Measurements from ENCODE around the gene RIC8A. TPM values are rescaled to one million over a fixed set of nuclear protein-coding genes. Genes with fewer than 3 reads are reported as not detected.
A peak's percentile ranks its signal among the peaks of the same experiment; 100 is the strongest.

RIC8A gene
- total RNA-seq, 2 experiments from 2014 or later = 100 to 104 TPM

DNA sequence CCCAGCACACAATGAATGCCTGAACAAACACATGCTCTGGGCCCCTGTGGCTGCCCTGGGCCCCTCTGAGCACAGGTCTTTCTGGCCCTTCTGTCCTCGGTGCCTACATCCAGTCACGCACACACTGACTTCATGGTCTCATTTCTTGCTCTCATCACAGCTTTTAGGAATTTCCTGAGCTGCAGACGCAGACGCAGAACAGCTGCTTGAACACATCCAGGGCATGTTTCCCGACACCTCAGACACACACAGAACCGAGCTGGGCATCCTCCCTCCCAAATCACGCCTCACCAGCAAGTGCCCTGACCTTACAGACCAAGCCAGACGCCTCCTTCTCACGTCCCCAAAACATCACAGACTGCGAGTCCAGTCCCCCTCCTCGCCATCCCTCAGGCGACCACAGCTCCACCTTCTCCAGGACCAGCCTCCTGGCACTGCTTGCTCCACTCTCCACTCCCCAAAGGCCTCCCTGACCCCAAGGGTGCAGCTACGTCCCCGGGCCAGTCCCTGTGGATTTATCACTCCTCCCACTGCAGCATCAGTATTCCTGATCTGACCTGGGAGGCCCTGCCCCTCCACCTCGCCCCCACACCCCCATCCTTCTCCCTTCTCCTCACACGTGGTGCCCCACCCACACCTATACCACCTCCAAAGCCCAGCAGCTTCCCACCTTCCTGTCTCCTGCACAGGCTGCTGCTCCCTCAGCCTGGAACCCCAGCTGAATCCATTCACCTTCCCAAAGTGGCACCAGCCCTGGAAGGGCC lies 15.7 kb downstream of the RIC8A start:
- Mint-ChIP-seq H3K9me3 (no peaks in the 10 kb centered on the region), H3K27ac (no peak overlapping the region), H3K4me1 (ENCODE audit: low read depth) (peaks cover 7% of the 10 kb centered on the region), H3K36me3 (no peaks in the 10 kb centered on the region), H3K27me3 (no peaks in the 10 kb centered on the region), H3K4me3 (no peak overlapping the region)
- POLR2A ChIA-PET = no interaction called here
- DNase-seq = peak; percentile 4
- intact Hi-C loops (cut with micrococcal nuclease) = no loop called here
- CTCF ChIA-PET = no interaction called here

GRCh38 chr11:223884-224283 lies 16.4 kb downstream of the RIC8A start:
- H3K4me3 Mint-ChIP-seq = no peak overlapping the region
- ChIA-PET POLR2A (no interaction called here), CTCF (interaction anchor here (1.2 kb wide), 1 partner anchor 27 kb away, joined by 3 read pairs; no protein-coding TSS in a partner anchor)
- H3K36me3 Mint-ChIP-seq = no peaks in the 10 kb centered on the region
- no peaks in the 10 kb centered on the region for H3K9me3 Mint-ChIP-seq
- no peaks in the 10 kb centered on the region for H3K27me3 Mint-ChIP-seq
- intact Hi-C loops (cut with micrococcal nuclease) = no loop called here
- peak; percentile 2 for DNase-seq
- peaks cover 11% of the 10 kb centered on the region for H3K4me1 Mint-ChIP-seq (ENCODE audit: low read depth)
- H3K27ac Mint-ChIP-seq = no peak overlapping the region

DNA sequence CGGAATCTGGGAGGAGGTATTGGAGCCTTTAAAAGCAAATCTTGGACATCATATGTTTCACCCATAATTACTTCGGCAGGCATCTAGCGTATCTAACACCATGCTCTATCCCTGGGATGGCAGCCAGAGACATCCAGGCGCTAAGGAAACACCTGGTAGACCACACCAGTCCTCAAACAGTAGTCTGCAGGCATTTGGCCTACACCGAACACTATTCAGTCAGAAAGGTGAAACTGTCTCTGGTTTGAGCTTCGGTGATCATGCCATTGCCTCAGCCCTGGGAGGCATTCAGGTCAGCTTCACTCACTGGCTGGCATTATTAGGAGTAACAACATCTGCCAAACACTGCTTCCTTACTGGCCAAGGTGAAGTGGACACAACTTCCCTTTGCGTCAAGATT lies 16.9 kb downstream of the RIC8A start:
- no peaks in the 10 kb centered on the region for H3K27me3 Mint-ChIP-seq
- peaks cover 11% of the 10 kb centered on the region for H3K4me1 Mint-ChIP-seq (ENCODE audit: low read depth)
- ChIA-PET POLR2A (no interaction called here), CTCF (interaction anchor here (1.2 kb wide), 1 partner anchor 26 kb away, joined by 3 read pairs; no protein-coding TSS in a partner anchor)
- no peaks in the 10 kb centered on the region for H3K36me3 Mint-ChIP-seq
- no peaks in the 10 kb centered on the region for H3K9me3 Mint-ChIP-seq
- no peak for DNase-seq
- intact Hi-C loops (cut with micrococcal nuclease) = no loop called here
- H3K4me3 Mint-ChIP-seq = no peak overlapping the region
- no peak overlapping the region for H3K27ac Mint-ChIP-seq

DNA sequence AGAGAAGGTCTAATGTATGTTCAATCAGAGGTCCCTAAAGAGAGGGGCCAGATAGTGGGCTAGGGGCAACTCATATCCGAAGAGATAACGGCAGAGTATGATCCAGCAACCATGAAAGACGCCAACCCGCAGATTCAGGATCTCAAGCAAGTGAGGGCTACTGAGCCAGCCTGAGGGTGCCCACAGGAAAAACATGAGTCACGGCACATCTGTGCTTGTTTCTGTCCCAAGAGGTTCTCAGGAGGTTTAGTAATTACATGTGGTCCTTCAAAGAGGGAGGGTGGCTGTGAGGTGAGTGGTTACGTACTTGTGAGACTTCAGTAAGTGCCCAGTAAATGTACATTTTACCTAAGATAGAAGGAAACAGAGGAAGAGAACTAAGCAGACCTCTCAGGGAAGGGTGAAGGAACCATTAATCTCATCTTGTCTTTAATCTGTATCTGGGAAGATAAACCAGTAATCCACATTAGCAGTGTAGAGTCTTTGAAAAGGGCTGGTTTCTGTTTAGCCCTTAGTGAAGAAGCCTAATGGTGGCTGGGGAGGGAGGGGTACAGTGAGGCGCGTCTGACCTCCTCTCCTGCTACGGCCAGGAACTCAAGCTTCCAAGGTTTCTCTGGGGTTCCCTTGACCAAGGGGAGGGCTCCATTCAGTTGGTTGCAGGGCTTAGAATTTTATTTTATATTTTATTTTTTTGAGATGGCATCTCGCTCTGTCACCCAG lies 18.4 kb downstream of the RIC8A start:
- POLR2A ChIA-PET = no interaction called here

GRCh38 chr11:227824-228379 lies 20.4 kb downstream of the RIC8A start:
- ChIA-PET POLR2A (interaction anchor here (1.4 kb wide), 1 partner anchor 12 kb away, joined by 4 read pairs; no protein-coding TSS in a partner anchor), CTCF (no interaction called here)
- no peaks in the 10 kb centered on the region for H3K9me3 Mint-ChIP-seq
- no peaks in the 10 kb centered on the region for H3K27me3 Mint-ChIP-seq
- no peak for DNase-seq
- intact Hi-C loops (cut with micrococcal nuclease) = no loop called here
- H3K4me3 Mint-ChIP-seq = no peak overlapping the region
- H3K4me1 Mint-ChIP-seq (ENCODE audit: low read depth) = peaks cover 11% of the 10 kb centered on the region
- H3K36me3 Mint-ChIP-seq = peaks cover 3% of the 10 kb centered on the region
- no peak overlapping the region for H3K27ac Mint-ChIP-seq

More for the DNA sequence above, 18.4 kb downstream of the RIC8A start:
- Mint-ChIP-seq H3K27me3 (no peaks in the 10 kb centered on the region), H3K36me3 (peaks cover 3% of the 10 kb centered on the region), H3K4me1 (ENCODE audit: low read depth) (peaks cover 11% of the 10 kb centered on the region), H3K4me3 (no peak overlapping the region), H3K27ac (no peak overlapping the region), H3K9me3 (no peaks in the 10 kb centered on the region)
- peak; percentile 27 for DNase-seq
- CTCF ChIA-PET = no interaction called here
- intact Hi-C loops (cut with micrococcal nuclease) = no loop called here

DNA sequence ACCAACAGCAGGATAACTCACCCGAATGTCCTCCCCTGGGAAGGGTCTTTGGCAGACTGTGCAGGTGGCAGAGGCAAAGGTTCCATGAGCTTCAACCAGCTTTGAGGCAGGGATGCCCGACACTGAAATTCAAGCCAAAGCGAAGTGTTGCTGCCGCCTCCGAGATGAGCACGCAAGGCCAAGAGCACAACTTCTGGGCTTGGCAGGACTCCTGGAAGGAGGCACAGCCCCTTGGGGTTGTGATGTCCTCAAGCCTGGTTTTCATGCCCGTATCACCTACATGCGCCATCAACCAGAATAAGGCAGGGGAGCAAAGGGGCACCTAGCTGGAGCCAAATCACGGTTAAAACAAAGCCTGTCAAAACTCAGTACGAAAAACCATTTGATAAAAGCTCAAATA lies 22.9 kb downstream of the RIC8A start:
- H3K27me3 Mint-ChIP-seq = no peaks in the 10 kb centered on the region
- H3K9me3 Mint-ChIP-seq = no peaks in the 10 kb centered on the region
- peaks cover 3% of the 10 kb centered on the region for H3K36me3 Mint-ChIP-seq
- CTCF ChIA-PET = no interaction called here
- intact Hi-C loops (cut with micrococcal nuclease) = no loop called here
- H3K27ac Mint-ChIP-seq = no peak overlapping the region
- peaks cover 16% of the 10 kb centered on the region for H3K4me1 Mint-ChIP-seq (ENCODE audit: low read depth)
- POLR2A ChIA-PET = no interaction called here
- peak; percentile 2 for DNase-seq
- no peak overlapping the region for H3K4me3 Mint-ChIP-seq

GRCh38 chr11:232783-233565 lies 25.5 kb downstream of the RIC8A start:
- peaks cover 5% of the 10 kb centered on the region for H3K36me3 Mint-ChIP-seq
- no peaks in the 10 kb centered on the region for H3K27me3 Mint-ChIP-seq
- H3K9me3 Mint-ChIP-seq = no peaks in the 10 kb centered on the region
- DNase-seq = peak; percentile 4
- ChIA-PET POLR2A (no interaction called here), CTCF (no interaction called here)
- H3K27ac Mint-ChIP-seq = no peak overlapping the region
- peaks cover 17% of the 10 kb centered on the region for H3K4me1 Mint-ChIP-seq (ENCODE audit: low read depth)
- intact Hi-C loops (cut with micrococcal nuclease) = no loop called here
- no peak overlapping the region for H3K4me3 Mint-ChIP-seq

DNA sequence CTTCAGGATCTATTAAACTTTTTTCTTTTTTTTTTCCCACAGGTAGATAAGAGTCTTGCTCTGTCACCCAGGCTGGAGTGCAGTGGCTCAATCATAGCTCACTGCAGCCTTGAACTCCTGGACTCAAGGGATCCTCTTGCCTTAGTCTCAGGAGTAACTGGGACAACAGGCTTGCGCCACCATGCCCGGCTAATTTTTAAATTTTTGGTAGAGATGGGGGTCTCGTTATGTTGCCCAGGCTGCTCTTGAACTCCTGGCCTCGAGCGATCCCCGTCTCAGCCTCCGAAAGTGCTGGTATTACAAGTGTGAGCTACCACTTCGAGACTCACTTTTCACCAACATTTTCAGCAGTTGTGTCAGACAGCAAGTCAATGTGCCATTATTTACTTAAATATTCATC lies 27.7 kb downstream of the RIC8A start:
- peak; percentile 8 for DNase-seq
- Mint-ChIP-seq H3K27me3 (no peaks in the 10 kb centered on the region), H3K4me1 (ENCODE audit: low read depth) (peaks cover 35% of the 10 kb centered on the region), H3K4me3 (peak overlapping the region; percentile 84), H3K9me3 (no peaks in the 10 kb centered on the region), H3K36me3 (peaks cover 14% of the 10 kb centered on the region), H3K27ac (peak overlapping the region; percentile 92)
- CTCF ChIA-PET = interaction anchor here (0.8 to 4.1 kb wide), 2 partner anchors 15 to 32 kb away, joined by 3 to 30 read pairs; no protein-coding TSS in a partner anchor
- POLR2A ChIA-PET = no interaction called here
- intact Hi-C loops (cut with micrococcal nuclease) = loop anchor here (5.0 kb wide), 1 partner anchor 52 kb away; the partner anchor contains the start of gene PGGHG

- ChIA-PET POLR2A (no interaction called here), CTCF (interaction anchor here (4.1 kb wide), 1 partner anchor 15 kb away, joined by 30 read pairs; no protein-coding TSS in a partner anchor)
- Mint-ChIP-seq H3K4me3 (peak overlapping the region; percentile 84), H3K27me3 (no peaks in the 10 kb centered on the region), H3K27ac (peak overlapping the region; percentile 92), H3K36me3 (peaks cover 16% of the 10 kb centered on the region), H3K4me1 (ENCODE audit: low read depth) (peaks cover 38% of the 10 kb centered on the region), H3K9me3 (no peaks in the 10 kb centered on the region)
- intact Hi-C loops (cut with micrococcal nuclease) = loop anchor here (5.0 kb wide), 1 partner anchor 52 kb away; the partner anchor contains the start of gene PGGHG
- peak; percentile 84 for DNase-seq
These were observed 28.1 kb downstream of the RIC8A start for GRCh38 chr11:235609-235996.

DNA sequence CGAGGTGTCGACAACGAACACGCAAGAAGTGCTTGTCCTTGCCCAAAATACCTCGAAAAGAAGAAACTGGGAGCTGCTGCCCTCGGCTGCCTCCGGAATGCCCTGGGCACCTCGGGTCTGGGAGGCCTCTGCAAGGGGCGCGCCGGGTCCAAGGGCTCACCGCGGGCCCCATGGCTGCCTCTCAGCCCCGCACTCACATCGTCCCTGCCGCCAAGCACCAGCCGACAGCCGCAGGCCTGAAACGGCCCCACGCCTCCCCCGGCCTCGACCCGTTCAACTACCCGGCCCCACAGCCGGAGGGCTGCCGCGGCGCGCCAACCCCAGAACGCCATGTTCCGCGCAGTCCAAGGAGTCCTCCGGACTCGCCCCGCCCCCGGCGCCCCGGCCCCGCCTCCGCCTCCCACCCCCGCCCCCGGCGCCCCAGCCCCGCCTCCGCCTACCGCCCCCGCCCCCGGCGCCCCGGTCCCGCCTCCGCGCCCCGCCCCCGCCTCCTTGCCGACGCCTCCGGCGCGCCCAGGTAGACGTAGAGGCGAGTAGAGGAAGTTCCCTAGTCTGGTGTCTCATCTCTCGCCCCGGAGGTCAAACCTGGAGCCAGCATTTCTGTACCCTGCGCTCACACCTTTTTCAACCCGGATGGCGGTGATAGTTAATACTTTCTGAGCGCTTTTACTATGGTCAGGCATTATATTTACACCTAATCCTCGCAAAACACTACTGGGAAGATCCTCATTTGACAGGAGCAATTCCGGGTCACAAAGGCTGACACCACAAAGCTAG lies 28.7 kb downstream of the RIC8A start, which contains the start of gene SIRT3:
Gene SIRT3, minus strand, starts transcription at position 346 of the 777 bp plus-strand sequence. Its CDS starts 14 bp downstream, at position 332.
- POLR2A ChIA-PET = interaction anchor here (0.6 to 3.0 kb wide), 6 partner anchors 24 to 300 kb away, joined by 3 to 32 read pairs (median 4); partner anchors contain the start of genes ANO9, BET1L and RIC8A
- Mint-ChIP-seq H3K4me3 (peak within 1 kb of the TSS; percentile 97), H3K36me3 (peaks cover 18% of the 10 kb centered on the region), H3K4me1 (ENCODE audit: low read depth) (peaks cover 40% of the 10 kb centered on the region), H3K27me3 (no peaks in the 10 kb centered on the region), H3K9me3 (no peaks in the 10 kb centered on the region), H3K27ac (peak within 1 kb of the TSS; percentile 94)
- peak; percentile 88 for DNase-seq
- CTCF ChIA-PET = interaction anchor here (0.6 to 4.1 kb wide), 7 partner anchors 14 to 119 kb away, joined by 3 to 30 read pairs (median 3); no protein-coding TSS in a partner anchor
- intact Hi-C loops (cut with micrococcal nuclease) = loop anchor here (1.0 to 5.0 kb wide), 6 partner anchors 29 to 171 kb away; partner anchors contain the start of genes BET1L, IFITM1, PGGHG and RIC8A

Measured in activated CD4-positive, alpha-beta memory T cell treated with anti-CD3 and anti-CD28 coated beads for 36 hours (primary cell).